GM21367 (cell line): ENCODE data around the gene DNAJB5.

ENCODE experiments used
- ATAC-seq: cut with Tn5 transposase; IDR thresholded peaks from one replicate; pipeline ENCODE4 v1.9.1; 2021; ENCODE audit not compliant: unreplicated experiment

The DNAJB5 gene

GRCh38 chr9:34983209-34983608, 6.3 kb upstream of the DNAJB5 start:
- peak; percentile 50 for ATAC-seq

DNA sequence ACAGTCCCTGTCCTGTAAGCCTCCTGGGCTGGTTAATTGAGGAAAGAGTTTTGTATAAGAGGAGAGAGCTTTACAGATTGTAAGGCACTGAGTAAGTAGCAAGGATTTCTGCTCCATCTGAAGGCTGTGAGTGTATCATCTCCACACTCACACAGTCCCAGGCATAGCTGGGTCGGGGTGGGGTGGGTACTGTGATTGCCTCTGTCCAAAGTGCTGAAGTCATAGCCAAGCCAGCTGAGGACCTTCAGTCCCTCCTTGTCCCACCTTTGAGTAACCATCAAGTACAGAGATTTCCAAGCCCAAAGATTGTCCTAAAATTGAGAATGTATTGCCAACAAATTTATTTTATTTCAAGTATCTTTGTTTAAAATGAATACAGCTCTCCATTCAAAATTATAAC, 5.5 kb upstream of the DNAJB5 start:
- ATAC-seq = no peak

DNA sequence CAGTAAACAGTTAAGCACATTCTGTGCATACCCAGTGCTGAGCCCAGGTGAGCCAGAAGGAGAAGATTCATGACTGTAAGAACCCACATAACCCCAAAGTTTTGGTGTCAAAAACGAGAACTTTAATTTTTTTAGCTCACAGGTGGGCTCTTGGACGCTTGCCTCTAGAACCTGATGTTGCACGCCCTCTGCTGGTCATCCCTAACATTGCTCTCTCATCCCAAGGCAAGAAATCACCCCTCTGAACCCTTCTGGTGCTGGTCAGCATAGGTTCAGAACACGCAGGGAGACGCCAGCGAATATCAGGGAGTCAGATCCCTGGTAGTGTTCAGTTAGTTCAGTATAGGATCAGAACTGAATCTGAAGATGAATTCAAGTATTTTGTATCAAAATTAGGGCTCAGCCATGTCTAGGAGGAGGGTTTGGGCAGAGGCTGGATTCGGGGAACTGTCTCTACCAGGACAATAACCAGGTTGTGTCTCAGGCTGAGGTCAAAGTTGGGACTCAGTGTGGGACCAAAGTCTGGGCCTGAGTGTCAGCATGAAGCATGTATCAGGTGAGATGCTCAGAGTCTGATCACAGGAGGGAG, 4.1 kb upstream of the DNAJB5 start:
- ATAC-seq = no peak

GRCh38 chr9:34986540-34987047, 3.0 kb upstream of the DNAJB5 start:
- ATAC-seq = no peak

GRCh38 chr9:34987160-34987901, 2.2 kb upstream of the DNAJB5 start:
- ATAC-seq = no peak

GRCh38 chr9:34988218-34989002, 1.1 kb upstream of the DNAJB5 start:
- ATAC-seq = no peak

DNA sequence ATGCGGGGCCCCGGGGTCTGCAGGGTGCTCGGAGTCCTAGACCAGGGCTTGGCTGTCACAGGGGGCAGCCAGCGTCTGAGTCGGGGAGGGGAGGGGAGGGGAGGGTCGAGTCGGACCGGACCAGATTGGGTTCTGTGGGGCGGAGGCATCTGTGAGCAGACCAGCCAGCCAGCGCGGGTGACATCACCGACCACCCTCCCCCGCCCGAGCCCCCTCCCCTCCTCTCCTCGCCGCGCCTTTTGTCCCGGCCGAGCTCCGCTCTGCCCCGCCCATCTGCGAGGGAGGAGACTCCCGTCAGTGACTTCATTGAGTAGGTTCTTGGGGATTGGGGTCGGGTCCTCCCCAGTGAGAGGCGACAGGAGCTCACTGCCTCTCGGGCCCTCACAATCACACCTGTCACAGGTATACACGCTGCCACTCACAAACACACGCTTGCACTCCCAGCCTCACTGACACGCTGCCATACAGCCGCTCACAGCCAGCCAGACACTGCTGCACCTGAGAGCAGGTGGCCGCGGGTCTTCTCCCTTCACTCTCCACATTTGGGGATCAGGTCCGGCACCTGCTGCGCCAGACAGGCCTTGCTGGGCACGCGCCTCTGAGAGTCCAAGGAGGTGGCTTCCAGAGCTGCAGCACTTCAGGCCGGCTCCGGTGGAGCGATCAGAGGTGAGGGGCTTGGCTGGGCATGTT, 546 bp downstream of the DNAJB5 start:
- no peak for ATAC-seq

DNA sequence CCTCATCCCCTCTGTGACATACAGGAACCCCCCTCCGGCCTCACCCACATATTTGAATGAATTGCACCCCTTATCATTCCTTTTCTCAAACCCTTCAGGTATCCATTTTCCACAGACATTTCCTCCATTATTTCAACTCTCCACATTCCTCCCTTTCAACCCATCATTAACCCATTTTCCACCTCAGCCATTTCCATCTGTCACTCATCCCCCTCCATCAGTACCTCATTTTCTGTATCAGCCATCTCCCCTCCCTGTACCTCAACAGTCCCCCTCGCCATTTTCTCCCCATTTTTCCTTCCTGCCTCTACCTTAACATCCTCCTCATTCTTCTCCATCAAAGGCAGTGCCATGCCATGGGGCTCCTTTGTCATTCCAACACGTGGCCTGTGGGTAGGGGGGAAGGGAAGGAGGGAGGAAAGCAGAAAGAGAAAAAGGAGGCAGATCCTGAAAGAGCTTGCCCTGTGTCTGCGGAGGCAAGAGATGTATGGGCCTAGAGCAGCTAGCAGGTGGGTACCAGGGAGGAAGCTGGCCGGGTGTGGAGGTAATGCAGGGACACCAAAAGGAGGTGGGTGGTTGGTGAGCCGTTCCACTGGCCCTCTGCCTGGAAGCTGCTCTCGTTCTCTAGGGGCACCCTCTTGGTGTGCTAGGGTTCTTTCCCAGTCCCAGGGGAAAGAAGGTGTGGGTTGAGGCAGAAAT, 1.5 kb downstream of the DNAJB5 start:
- ATAC-seq = no peak

DNA sequence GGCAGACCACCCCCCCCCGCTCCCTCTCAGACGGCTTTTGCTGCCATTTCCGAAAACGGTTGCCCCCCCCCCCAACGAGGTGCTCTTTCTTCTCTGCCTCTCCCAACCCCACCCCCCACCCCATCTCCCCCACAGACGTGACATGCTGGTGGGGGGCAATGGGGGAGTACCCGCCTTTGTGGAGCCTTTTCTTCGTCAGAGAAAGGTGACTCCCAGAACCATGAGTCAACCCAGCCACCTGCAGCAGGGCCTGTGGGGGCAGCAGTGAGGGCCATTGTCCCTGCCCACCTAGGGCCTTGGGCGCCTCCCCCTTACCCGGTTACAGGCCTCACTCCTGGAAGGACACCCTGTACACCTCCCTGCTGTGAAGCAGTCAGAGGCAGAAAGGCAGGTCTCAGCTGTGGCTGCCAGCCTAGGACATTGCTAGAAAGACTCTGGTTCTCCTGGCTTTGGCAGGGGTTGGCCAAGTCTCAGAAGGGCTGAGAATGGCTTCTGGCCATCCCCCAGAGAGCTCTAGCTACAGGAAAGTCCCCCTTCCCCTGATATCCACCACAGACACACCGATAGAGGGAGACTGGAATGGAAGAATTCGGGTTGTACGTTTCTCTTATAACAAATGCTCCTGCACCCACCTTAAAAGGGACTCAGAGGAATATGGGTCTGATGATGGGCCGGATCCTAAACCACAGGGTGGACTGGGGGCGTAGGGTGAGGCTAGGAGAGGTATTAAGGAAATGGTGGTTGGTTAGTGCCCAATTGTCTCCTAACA, 2.2 kb downstream of the DNAJB5 start:
- ATAC-seq = no peak

GRCh38 chr9:34992376-34992951, 2.9 kb downstream of the DNAJB5 start:
- ATAC-seq = no peak

DNA sequence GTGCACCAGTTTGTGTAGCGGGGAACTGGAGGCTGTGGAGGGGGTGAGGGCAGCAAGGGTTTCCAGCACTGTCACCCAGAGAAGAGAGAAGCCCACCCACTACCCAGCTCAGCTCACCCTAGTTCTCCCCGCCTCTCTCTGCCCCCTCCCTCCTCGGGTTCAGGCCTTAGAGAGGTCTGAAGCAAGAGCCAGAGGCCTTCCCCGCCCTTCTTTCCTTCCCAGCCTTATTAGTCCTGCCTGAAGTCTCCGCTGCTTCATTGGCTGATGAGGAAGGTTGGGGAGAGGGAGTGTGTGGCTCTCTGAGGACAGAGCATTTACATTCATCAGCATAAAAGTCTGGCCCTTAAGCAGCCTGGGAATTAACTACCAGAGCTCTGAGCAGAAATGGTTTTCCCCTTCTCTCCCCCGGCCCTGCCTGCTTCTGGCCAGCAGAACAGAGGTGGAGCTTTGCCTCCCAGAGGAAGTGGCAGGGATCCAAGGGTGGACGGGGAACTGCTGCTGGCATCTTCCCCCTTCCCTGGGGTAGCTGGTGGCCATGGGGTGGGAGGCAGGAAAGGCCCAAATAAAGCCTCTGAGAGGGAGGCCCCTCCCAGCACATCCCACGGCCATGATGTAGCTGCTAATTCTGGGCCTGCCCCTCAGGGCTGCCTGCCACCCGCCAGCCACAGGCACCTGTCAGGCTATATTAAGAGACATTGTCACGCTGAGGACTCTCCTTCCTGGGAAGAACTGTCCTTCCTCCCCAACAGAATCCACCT, 4.1 kb downstream of the DNAJB5 start:
- ATAC-seq = no peak

DNA sequence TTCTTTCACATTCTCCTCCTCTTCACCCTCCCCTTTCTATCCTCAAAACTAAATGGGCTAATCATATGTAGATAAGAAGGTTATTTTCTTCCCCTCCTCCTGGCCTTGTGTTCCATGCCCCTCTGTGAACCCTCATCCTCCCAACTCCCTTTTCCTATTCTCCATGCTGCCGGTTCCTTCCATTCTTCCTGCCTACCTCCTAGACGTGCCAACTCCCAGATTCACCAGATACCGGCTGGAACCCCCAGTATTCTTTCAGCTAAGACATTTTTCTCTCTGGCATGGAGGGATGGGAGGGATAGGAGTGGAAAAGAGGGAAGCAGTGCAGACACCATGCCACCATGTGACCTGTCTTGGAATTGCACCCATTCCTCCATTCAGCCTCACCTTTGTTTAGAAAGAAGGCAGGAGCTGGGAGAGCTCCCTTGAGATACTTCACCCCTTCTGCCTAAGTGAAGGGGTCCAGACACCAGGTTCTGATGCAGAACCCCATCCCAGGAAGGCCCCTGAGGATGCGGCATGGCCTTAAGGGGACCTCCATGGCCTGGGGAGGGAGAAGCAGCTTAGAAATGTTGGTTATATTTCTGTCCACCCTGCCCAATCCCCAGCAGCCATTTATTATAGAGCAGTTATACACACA, 4.8 kb downstream of the DNAJB5 start:
- no peak for ATAC-seq

DNA sequence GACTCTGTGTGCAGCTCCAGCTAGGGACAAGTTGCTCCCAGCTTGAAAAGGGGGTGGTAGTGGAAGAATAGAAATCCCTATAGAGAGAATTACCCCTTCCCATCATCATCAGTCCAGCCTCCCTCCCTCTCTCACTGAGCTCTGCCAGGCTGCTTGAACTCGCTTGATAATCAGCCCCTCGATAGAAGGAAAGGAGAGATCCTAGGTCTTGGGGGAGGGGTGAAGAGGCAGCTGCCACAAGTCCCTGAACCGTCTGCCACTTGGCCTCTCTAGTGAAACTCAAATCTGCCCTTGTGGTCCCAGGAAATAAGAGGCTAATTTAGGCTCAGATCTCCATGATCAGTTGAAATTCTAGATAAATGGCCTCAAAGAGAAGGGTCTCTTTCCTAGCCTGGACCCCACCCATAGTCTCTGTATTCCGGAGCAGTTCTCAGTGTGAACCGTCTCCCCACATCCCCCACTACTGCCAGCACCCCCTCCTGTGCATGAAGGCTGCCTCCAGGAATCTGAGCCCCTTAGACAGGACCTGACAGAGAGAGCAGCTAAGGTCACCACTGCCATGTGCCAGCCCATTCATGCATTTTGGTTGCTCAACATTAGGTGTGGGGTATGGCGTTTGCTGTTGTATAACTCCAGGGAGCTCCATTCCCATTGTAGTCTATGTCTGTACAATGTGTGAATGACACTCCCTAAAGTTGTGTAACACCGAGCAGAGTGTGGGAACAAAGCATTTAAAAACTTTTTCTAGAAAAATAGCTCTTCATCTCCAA, 5.5 kb downstream of the DNAJB5 start:
- ATAC-seq = no peak

- no peak for ATAC-seq
Observed at GRCh38 chr9:34995670-34996060, 6.1 kb downstream of the DNAJB5 start.

GRCh38 chr9:34996181-34996904, 6.8 kb downstream of the DNAJB5 start:
- ATAC-seq = no peak

GRCh38 chr9:34996905-34997279, 7.3 kb downstream of the DNAJB5 start:
- no peak for ATAC-seq

- no peak for ATAC-seq
Observed at GRCh38 chr9:34997379-34997781, 7.8 kb downstream of the DNAJB5 start.
